GM10248 (cell line): ENCODE measurements around the gene SMYD3.

Experiments
- CTCF ChIA-PET: fragments of 300-600 bp; sonication (Branson Sonifier 250); formaldehyde crosslinking; extraction: SDS; loops from one replicate; lab custom pipeline; 2021; ENCODE audit warnings: antibody characterized with exemption; lab: Yijun Ruan, JAX
- POLR2A ChIA-PET: fragments of 350-650 bp; sonication (Branson Sonifier 250); formaldehyde crosslinking; extraction: SDS; loops from one replicate; lab custom pipeline; 2020; ENCODE audit warnings: antibody characterized with exemption; lab: Yijun Ruan, JAX
- DNase-seq: peaks from one replicate; pipeline ENCODE4 v3.0.0; 2012; ENCODE audit errors: extremely low spot score
- CTCF ChIP-seq: IDR thresholded peaks from 2 replicates; pipeline ENCODE4 v1.5.1; 2012; ENCODE audit warnings: mild to moderate bottlenecking, low read depth; ENCODE audit errors: extremely low read depth, missing control alignments, control extremely low read depth

The SMYD3 gene

GRCh38 chr1:246269466-246269865, 237.6 kb downstream of the SMYD3 start:
- TF ChIP-seq CTCF = no peak
- ChIA-PET CTCF (interaction anchor here (1.0 kb wide), 1 partner anchor 11 kb away, joined by 3 read pairs; no protein-coding TSS in a partner anchor), POLR2A (no interaction called here)

GRCh38 chr1:246267896-246268295, 239.2 kb downstream of the SMYD3 start:
- TF ChIP-seq CTCF = no peak
- no peak for DNase-seq
- CTCF ChIA-PET = interaction anchor here (3.8 kb wide), 1 partner anchor 12 kb away, joined by 17 read pairs; no protein-coding TSS in a partner anchor
- POLR2A ChIA-PET = no interaction called here

More at GRCh38 chr1:246269466-246269865, 237.6 kb downstream of the SMYD3 start:
- DNase-seq = no peak

DNA sequence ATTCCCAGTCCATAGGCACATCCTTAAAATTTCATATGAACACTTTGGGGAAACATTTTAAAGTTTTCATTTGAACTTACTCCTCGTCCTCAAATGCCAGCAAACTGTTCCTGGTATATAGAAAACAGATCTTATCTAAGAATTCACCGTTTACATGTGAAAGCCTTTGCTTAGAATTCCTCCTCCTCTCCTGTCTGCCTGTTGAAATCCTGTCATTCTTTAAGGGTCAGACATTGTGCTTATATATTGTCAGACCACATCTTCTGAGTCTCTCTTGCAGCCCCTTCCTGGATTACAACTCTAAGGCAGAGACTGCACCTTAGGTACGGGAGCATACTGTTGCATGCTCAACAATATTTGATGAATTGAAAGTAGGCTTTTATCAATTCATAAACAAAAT, 239.7 kb downstream of the SMYD3 start:
- TF ChIP-seq CTCF = no peak
- no peak for DNase-seq
- ChIA-PET POLR2A (no interaction called here), CTCF (interaction anchor here (3.8 kb wide), 1 partner anchor 12 kb away, joined by 17 read pairs; no protein-coding TSS in a partner anchor)

- TF ChIP-seq CTCF = no peak
- ChIA-PET POLR2A (no interaction called here), CTCF (interaction anchor here (1.1 to 3.8 kb wide), 4 partner anchors 9 to 23 kb away, joined by 3 to 17 read pairs (median 4); no protein-coding TSS in a partner anchor)
- no peak for DNase-seq
These were observed 241.6 kb downstream of the SMYD3 start for GRCh38 chr1:246265481-246265880.

GRCh38 chr1:246262281-246262680, 244.8 kb downstream of the SMYD3 start:
- no peak for DNase-seq
- ChIA-PET CTCF (interaction anchor here (2.9 kb wide), 1 partner anchor 12 kb away, joined by 10 read pairs; no protein-coding TSS in a partner anchor), POLR2A (no interaction called here)
- no peak for TF ChIP-seq CTCF

DNA sequence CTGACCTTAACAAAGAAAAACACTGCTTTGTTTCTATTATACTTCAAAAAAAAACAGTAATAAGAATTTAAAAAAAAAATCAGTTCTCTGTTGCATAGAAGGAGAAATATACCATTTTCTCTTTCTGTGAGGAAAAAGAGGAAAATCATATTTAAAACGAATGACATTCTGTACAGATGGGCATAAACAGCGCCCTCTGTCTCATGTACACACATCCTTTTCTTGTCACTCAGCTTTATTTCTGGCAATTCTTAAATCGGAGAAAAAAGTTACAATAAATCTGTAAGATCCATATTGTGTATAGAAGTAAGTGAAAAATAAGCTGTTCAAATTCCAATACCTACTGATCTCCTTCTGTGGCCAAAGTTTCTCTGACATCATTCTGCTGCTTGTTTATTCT, 245.4 kb downstream of the SMYD3 start:
- TF ChIP-seq CTCF = no peak
- DNase-seq = no peak
- POLR2A ChIA-PET = no interaction called here
- CTCF ChIA-PET = no interaction called here
